ENCODE measurements around the gene PFKFB2.

- TF ChIP-seq, protein P1, sequence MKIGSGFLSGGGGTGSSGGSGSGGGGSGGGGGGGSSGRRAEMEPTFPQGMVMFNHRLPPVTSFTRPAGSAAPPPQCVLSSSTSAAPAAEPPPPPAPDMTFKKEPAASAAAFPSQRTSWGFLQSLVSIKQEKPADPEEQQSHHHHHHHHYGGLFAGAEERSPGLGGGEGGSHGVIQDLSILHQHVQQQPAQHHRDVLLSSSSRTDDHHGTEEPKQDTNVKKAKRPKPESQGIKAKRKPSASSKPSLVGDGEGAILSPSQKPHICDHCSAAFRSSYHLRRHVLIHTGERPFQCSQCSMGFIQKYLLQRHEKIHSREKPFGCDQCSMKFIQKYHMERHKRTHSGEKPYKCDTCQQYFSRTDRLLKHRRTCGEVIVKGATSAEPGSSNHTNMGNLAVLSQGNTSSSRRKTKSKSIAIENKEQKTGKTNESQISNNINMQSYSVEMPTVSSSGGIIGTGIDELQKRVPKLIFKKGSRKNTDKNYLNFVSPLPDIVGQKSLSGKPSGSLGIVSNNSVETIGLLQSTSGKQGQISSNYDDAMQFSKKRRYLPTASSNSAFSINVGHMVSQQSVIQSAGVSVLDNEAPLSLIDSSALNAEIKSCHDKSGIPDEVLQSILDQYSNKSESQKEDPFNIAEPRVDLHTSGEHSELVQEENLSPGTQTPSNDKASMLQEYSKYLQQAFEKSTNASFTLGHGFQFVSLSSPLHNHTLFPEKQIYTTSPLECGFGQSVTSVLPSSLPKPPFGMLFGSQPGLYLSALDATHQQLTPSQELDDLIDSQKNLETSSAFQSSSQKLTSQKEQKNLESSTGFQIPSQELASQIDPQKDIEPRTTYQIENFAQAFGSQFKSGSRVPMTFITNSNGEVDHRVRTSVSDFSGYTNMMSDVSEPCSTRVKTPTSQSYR (CRISPR knock-in tag; IDR thresholded peaks at IDR 0.05) = no peak
- TF ChIP-seq CTCF (IDR thresholded peaks at IDR 0.05) (no peak), FOXP4 (CRISPR knock-in tag; IDR thresholded peaks at IDR 0.05) (no peak), MYBL2 (CRISPR knock-in tag; IDR thresholded peaks at IDR 0.05) (no peak), ATF3 (CRISPR knock-in tag; conservative IDR thresholded peaks at IDR 0.05) (no peak), SP1 (CRISPR knock-in tag; conservative IDR thresholded peaks at IDR 0.05) (no peak), USF2 (CRISPR knock-in tag; IDR thresholded peaks at IDR 0.05) (no peak), FOXJ3 (CRISPR knock-in tag; IDR thresholded peaks at IDR 0.05; ENCODE audit: borderline replicate concordance) (no peak), TCF7 (CRISPR knock-in tag; IDR thresholded peaks at IDR 0.05; ENCODE audit: low read depth) (no peak), TEAD1 (CRISPR knock-in tag; IDR thresholded peaks at IDR 0.05) (no peak), TP53 (CRISPR knock-in tag; IDR thresholded peaks at IDR 0.05) (no peak)
These were observed 7.5 kb downstream of the PFKFB2 start for GRCh38 chr1:207060596-207060995.

Data from WTC11 (cell line).